ENCODE data around the gene PLCG2. TPM values are rescaled to one million over a fixed set of nuclear protein-coding genes. Genes with fewer than 3 reads are reported as not detected.

The PLCG2 gene
- total RNA-seq, 1 experiment from 2014 or later = 14.4 TPM

GRCh38 chr16:81752876-81753227, 26.2 kb upstream of the PLCG2 start:
- Histone ChIP-seq H3K36me3 (ENCODE audit: control insufficient read depth, insufficient read depth, low read length) (no peaks in the 10 kb centered on the region), H3K9me3 (no peaks in the 10 kb centered on the region), H3K4me3 (ENCODE audit: low read depth, low read length) (no peak overlapping the region), H3K4me1 (peaks cover under 1% of the 10 kb centered on the region; the same call in 1 of the 2 replicates), H3K27me3 (replicated peaks; ENCODE audit: control insufficient read depth, insufficient read depth, low read length) (no peaks in the 10 kb centered on the region)
- ChIA-PET POLR2A (no interaction called here), CTCF (no interaction called here)
- Mint-ChIP-seq H3K27me3 (ENCODE audit: insufficient read depth, unreplicated experiment) (no peaks in the 10 kb centered on the region), H3K4me3 (ENCODE audit: unreplicated experiment) (no peak overlapping the region), H3K9me3 (ENCODE audit: unreplicated experiment) (no peaks in the 10 kb centered on the region), H3K27ac (ENCODE audit: unreplicated experiment) (no peak overlapping the region), H3K4me1 (ENCODE audit: low read depth, unreplicated experiment) (no peaks in the 10 kb centered on the region), H3K36me3 (ENCODE audit: insufficient read depth, unreplicated experiment) (no peaks in the 10 kb centered on the region)
- DNase-seq = no peak
- no TSS peak for BruUV-seq (replicated peaks)
- intact Hi-C loops (cut with micrococcal nuclease; ENCODE audit: unreplicated experiment) = no loop called here
- TF ChIP-seq CTCF (IDR thresholded peaks at IDR 0.05; ENCODE audit: insufficient read depth in 1 of 2, low read depth in 1 of 2, low read length in 1 of 2, severe bottlenecking in 1 of 2, unreplicated experiment in 1 of 2) = no peak

- TF ChIP-seq CTCF (IDR thresholded peaks at IDR 0.05; ENCODE audit: insufficient read depth in 1 of 2, low read depth in 1 of 2, low read length in 1 of 2, severe bottlenecking in 1 of 2, unreplicated experiment in 1 of 2) = no peak
- Mint-ChIP-seq H3K27me3 (ENCODE audit: insufficient read depth, unreplicated experiment) (no peaks in the 10 kb centered on the region), H3K4me3 (ENCODE audit: unreplicated experiment) (no peak overlapping the region), H3K4me1 (ENCODE audit: low read depth, unreplicated experiment) (no peaks in the 10 kb centered on the region), H3K9me3 (ENCODE audit: unreplicated experiment) (no peaks in the 10 kb centered on the region), H3K36me3 (ENCODE audit: insufficient read depth, unreplicated experiment) (peaks cover 3% of the 10 kb centered on the region), H3K27ac (ENCODE audit: unreplicated experiment) (no peak overlapping the region)
- H3K4me3 ChIP-seq (ENCODE audit: low read depth, low read length) = no peak overlapping the region
- POLR2A ChIA-PET = no interaction called here
- H3K9me3 ChIP-seq = no peaks in the 10 kb centered on the region
- no peaks in the 10 kb centered on the region for H3K36me3 ChIP-seq (ENCODE audit: control insufficient read depth, insufficient read depth, low read length)
- no peak for DNase-seq
- no peaks in the 10 kb centered on the region for H3K27me3 ChIP-seq (replicated peaks; ENCODE audit: control insufficient read depth, insufficient read depth, low read length)
- intact Hi-C loops (cut with micrococcal nuclease; ENCODE audit: unreplicated experiment) = no loop called here
- no TSS peak for BruUV-seq (replicated peaks)
- CTCF ChIA-PET = no interaction called here
- H3K4me1 ChIP-seq = peaks cover 8% of the 10 kb centered on the region; the same call in 1 of the 2 replicates
Measured at GRCh38 chr16:81754858-81755257, 24.2 kb upstream of the PLCG2 start.

GRCh38 chr16:81755915-81756614, 23.0 kb upstream of the PLCG2 start:
- intact Hi-C loops (cut with micrococcal nuclease; ENCODE audit: unreplicated experiment) = no loop called here
- Histone ChIP-seq H3K4me1 (peaks cover 8% of the 10 kb centered on the region; the same call in 1 of the 2 replicates), H3K9me3 (no peaks in the 10 kb centered on the region), H3K27me3 (replicated peaks; ENCODE audit: control insufficient read depth, insufficient read depth, low read length) (no peaks in the 10 kb centered on the region), H3K4me3 (ENCODE audit: low read depth, low read length) (no peak overlapping the region), H3K36me3 (ENCODE audit: control insufficient read depth, insufficient read depth, low read length) (no peaks in the 10 kb centered on the region)
- Mint-ChIP-seq H3K4me3 (ENCODE audit: unreplicated experiment) (no peak overlapping the region), H3K27ac (ENCODE audit: unreplicated experiment) (no peak overlapping the region), H3K36me3 (ENCODE audit: insufficient read depth, unreplicated experiment) (peaks cover 6% of the 10 kb centered on the region), H3K27me3 (ENCODE audit: insufficient read depth, unreplicated experiment) (no peaks in the 10 kb centered on the region), H3K4me1 (ENCODE audit: low read depth, unreplicated experiment) (no peaks in the 10 kb centered on the region), H3K9me3 (ENCODE audit: unreplicated experiment) (no peaks in the 10 kb centered on the region)
- BruUV-seq (replicated peaks) = no TSS peak
- no peak for DNase-seq
- TF ChIP-seq CTCF (IDR thresholded peaks at IDR 0.05; ENCODE audit: insufficient read depth in 1 of 2, low read depth in 1 of 2, low read length in 1 of 2, severe bottlenecking in 1 of 2, unreplicated experiment in 1 of 2) = no peak
- ChIA-PET CTCF (interaction anchor here (0.7 kb wide), 1 partner anchor 9 kb away, joined by 3 read pairs; no protein-coding TSS in a partner anchor), POLR2A (no interaction called here)

Measured in Caco-2 (cell line).